ENCODE results near the gene NFKBIE.
"Not testable (repeated sequence)": the region's sequence is repeated elsewhere in the genome, so short reads cannot be mapped to it uniquely, and the experiment has no call there.

Gene NFKBIE

DNA sequence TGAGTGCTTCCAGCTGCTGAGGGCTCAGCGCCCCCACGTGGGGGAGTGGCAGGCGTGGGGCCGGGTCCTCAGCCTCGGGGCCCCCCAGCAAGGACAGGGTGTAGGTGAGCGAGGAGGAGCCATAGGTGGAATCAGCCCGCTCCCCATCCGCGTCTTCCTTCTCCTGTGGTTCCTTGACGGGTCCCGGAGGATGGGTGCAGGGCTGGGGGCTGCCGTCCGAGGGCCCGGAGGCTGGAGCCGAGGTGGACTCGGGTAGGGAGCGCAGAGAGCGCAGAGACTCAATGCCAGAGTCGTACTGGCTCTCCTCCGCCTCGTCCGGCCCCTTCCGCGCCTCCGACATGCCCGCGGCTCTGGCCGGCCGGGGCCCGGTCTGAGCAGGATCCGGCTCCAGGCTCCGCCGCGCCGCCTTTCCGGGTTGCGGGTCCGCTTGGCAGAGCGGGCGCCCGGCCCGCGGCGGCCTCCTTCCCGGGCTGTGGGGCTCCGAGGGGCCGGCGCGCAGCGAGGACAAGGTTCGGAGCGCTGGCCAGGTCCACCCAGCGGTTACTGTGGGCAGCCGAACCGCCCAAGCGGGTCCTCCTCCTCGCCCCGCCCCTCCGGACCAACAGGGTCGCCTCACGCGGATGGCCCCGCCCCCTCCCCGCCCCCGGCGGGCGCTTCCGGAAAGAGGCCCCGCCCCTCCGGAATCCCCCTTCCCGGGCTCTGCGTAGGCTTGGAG, at the start of gene NFKBIE:
NFKBIE (minus strand) TSS at position 545 of the 715 bp plus-strand sequence; CDS start at position 340, 205 bp downstream.
- DNase-seq (ENCODE audit: low read depth in 2 of 2), result peak; percentile 94 to 95

DNA sequence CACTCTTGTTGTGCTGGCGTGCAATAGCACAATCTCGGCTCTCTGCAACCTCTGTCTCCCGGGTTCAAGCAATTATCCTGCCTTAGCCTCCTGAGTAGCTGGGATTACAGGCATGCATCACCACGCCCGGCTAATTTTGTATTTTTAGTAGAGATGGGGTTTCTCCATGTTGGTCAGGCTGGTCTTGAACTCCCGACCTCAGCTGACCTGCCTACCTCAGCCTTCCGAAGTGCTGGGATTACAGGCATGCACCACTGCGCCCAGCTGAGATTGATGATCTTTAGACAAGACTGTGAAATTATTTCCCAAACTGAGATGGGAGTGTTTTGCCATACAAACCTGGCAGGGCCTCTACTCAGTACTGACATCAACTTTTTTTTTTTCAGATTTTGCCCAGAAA, 49.3 kb upstream of the NFKBIE start:
- DNase-seq (ENCODE audit: low read depth in 2 of 2), result not testable (repeated sequence)

DNA sequence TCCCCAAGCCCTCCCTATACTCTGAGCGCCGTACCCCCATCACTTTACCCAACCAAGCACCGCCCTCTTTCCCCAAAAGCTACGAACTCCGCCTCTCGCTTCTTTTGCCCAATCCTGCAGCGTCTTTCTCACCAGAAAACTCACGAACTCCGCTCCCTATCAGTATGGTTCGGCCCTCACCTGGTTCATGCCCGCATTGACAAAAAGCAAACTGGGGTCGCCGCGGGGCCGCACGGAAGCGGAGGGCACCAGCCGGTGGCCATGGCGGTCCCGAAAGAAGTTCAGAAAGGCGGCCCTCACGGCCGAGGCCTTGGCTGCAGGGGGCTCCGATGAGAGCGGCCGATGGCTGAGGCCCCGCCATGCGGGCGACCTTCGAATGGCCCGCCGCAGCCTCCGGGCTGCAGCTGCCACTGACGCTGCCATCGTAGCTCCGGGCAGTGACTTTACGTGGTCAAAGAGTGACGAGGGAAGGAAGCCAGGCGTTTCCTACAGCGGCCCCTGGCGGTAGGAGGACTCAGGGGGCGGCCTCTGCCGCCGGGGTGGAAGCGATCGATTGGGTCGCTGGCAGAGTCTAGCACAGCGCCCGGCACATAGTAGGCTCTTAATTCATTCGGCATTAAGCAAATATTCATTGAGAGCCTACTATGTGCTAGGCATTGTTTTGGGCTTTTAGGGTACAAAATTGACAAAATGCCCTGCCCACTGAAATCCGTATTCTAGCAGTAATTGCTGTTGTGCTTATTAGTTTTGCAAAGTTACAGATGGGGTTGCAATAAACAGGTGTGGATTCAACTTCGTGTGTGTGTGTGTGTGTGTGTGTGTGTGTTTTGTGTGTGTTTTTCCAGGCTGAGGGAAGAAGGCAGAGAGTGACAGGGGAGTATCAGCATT, 47.8 kb upstream of the NFKBIE start, which contains the start of gene AARS2:
AARS2 (minus strand) TSS at position 447 of the 888 bp plus-strand sequence; CDS start at position 423, 24 bp downstream.
- peak; percentile 91 to 93 for DNase-seq (ENCODE audit: low read depth in 2 of 2)

- no peak for DNase-seq (ENCODE audit: low read depth in 2 of 2)
Observed at GRCh38 chr6:44311767-44312166, 46.4 kb upstream of the NFKBIE start.

GRCh38 chr6:44311304-44311703, 46.0 kb upstream of the NFKBIE start:
- DNase-seq (ENCODE audit: low read depth in 2 of 2), result no peak

GRCh38 chr6:44310241-44310640, 44.9 kb upstream of the NFKBIE start:
- DNase-seq (ENCODE audit: low read depth in 2 of 2), result no peak

DNA sequence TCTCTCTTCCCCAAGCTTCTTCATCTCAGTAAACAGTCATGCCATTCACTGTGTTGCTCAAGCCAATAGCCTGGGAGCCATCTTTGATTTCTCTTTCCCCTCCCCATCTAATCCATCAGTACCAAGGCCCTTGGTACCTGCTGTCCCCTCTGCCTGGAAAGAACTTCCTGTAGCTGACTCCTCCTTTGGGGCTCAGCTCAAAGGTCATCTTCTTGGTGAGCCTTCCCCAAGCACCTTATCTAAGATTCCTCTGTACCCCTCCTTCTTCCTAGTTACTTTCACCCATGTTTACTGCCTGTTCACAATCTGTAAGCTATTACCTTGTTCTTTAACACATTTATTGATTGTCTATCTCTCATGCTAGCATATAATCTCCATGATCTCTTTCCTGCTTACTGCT, 44.3 kb upstream of the NFKBIE start:
- no peak for DNase-seq (ENCODE audit: low read depth in 2 of 2)

DNA sequence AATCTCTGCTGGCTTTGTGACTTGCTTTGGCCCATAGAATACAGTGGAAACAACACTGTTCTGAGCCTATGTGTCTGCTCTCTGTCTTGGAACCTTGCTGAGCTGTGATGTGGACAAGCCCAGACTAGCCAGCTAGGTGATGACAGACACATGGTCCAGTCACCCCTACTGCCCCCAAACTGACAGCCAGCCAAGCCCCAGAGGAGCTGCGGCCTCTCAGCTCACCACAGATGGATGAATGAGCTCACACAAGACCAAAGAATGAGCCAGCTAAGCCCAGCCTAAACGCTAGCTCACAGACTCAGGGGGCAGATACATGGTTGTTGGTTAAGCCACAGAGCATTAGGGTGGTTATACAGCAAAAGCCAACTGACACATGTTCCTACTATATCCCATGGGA, 43.7 kb upstream of the NFKBIE start:
- DNase-seq (ENCODE audit: low read depth in 2 of 2), result no peak

DNA sequence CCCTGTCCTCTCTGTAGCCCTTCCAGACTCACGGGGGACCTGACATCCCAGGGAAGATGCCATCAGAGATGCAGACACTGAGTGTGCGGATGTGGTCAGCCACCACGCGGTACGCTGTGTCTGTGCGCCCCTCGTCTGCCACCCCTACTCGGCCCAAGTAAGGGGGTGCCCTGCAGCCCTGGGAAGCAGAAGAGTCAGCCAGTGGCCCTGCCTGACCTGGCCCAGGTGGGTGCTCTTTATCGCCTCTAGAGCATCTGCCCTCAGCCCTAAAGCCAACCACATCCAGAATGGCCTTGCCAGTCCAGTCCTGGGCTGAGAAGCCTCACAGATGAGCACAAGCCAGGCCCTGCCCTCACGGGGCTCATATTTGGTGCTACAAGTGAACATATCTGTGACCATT, 41.9 kb upstream of the NFKBIE start:
- DNase-seq (ENCODE audit: low read depth in 2 of 2), result no peak

GRCh38 chr6:44306710-44307109, 41.4 kb upstream of the NFKBIE start:
- no peak for DNase-seq (ENCODE audit: low read depth in 2 of 2)

- DNase-seq (ENCODE audit: low read depth in 2 of 2), result no peak
Observed at GRCh38 chr6:44305200-44305725, 39.9 kb upstream of the NFKBIE start.

DNA sequence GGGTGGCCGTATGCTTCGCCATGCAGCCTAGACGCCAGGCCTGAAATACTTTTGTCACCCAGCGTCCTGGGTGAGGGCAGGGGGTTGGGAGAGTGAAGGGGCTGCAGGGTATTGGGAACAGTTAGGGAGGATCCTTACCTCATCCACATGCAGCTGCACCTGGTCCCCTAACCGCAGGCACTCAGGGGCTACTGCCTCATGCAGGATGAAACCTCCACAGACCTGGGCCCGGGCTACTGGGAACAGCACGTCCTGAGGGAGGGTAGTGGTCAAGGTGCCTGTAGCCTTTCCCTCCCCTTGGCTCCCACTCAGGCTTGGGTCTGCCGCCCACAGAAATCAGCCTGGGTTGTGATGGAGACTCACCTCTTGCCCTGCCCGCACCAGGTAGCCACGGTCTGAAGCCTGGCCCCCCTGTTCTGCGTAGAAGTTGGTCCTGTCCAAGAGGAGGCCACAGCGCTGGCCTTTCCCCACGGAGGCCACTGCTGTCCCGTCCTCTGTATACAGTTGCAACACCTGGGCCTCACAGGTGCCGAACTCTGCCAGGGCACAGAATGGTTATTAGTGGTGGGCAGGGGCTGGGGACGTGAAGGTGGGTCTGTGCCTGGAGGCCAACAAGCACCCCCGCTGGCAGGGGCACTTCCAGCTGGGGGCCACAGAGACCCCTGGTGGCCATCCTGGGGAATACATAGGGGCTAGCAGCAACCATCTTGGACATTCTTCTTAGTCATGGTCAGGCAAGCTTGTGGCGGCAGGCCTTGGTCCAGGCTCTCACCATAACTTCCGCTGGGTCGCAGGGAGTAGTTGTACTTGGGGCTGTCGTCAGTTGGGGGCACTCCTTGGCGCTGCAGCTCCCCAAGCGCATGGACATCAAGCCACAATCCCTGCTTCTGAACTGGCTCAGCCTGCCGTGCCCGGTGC, 39.2 kb upstream of the NFKBIE start:
- DNase-seq (ENCODE audit: low read depth in 2 of 2), result peak in 1 of 2 donors; percentile 16

DNA sequence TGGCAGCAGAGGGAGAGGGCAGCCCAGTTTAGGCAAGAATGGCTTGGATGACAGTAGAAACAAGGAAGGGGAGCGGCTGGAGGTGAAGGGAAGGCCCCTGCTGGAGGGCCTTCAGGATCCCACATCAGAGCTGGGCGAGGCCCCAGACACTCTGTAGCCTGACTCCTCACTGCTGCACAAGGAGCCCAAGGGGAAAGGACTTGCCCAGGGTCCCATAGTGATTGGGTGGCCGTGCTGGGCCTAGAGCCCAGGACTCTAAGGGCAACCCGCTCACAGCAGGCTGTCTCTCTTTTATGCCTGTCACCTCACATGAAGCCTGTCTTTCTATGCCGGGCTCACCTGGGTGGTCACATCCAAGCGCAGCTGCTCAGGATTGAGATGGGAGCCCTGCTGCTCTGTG, 38.5 kb upstream of the NFKBIE start:
- DNase-seq (ENCODE audit: low read depth in 2 of 2), result no peak

DNA sequence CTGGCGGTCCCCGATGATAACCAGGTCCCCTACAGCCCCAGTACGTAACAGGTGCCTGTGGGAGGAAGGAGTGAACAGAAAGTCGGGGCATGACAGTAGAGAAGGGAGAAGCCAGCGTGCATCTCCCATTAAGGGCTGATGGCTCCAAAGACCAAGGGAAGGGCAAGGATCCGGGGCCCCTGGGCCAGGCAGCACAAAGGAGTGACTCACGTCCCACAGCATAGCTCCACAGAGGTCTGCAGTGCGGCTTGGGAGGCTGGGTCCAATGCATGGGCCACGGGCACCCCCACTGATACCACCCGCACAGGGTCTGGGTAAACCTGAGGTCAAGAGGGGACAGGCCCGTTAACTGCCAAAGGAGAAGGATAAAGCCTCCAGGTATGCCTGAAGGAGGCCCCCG, 37.5 kb upstream of the NFKBIE start:
- no peak for DNase-seq (ENCODE audit: low read depth in 2 of 2)

DNA sequence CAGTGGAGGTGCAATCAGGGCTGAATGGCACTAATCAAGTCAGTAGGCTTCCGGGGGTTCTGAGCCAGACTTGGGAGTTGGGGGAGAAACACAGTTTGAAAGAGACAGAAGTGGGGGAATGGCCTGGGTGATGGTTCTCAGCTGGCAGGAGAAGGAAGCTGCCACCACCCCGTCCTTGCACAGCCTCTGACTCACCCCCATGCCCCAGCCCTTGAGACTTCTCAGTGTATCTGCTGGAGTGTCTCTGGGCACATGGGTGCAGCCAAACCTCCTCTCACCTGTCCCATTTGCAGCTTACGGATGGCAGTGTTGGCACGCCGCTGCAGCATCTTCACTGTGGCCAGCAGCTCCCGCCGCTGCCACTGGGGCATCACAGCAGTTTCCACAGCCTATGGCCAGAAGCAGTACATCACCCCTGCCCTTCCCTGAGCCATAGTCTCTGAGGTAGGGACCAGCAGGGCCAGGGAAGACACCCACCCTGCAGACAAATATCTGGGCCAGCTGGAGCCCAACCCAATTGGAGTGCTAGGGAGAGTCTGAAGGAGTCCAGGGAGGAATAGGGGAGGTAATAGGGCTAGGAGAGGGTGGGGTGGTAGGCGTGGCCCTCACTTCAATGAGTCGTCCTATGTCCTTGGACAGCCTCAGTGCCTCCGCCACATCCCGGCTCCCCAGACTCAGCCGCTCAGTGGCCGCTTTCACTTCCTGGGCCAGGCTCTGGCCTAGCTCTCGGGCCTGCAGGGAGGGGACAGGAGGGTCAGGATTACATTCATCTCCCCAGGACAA, 36.6 kb upstream of the NFKBIE start:
- no peak for DNase-seq (ENCODE audit: low read depth in 2 of 2)

- no peak for DNase-seq (ENCODE audit: low read depth in 2 of 2)
Observed at GRCh38 chr6:44301106-44301505, 35.8 kb upstream of the NFKBIE start.

GRCh38 chr6:44300292-44300823, 35.0 kb upstream of the NFKBIE start:
- no peak for DNase-seq (ENCODE audit: low read depth in 2 of 2)

DNA sequence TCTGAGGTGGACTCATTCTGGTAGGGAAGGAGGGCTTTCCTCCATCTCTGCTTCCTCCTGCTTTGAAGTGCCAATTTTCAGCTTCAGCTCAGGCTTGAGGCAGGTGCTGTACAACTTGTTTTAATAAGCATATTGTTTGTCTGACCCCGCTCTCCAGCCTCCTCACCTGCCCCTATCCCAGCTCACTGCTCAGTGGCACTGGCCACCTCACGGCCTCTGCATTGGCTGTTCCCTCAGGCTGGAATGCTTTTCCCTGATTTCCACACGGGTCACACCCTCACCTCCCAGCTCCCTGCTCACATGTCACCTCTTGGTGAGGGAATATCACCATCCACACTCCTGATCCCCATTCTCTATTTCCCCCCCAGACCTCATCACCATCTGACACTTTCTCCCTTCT, 33.5 kb upstream of the NFKBIE start:
- DNase-seq (ENCODE audit: low read depth in 2 of 2), result no peak

DNA sequence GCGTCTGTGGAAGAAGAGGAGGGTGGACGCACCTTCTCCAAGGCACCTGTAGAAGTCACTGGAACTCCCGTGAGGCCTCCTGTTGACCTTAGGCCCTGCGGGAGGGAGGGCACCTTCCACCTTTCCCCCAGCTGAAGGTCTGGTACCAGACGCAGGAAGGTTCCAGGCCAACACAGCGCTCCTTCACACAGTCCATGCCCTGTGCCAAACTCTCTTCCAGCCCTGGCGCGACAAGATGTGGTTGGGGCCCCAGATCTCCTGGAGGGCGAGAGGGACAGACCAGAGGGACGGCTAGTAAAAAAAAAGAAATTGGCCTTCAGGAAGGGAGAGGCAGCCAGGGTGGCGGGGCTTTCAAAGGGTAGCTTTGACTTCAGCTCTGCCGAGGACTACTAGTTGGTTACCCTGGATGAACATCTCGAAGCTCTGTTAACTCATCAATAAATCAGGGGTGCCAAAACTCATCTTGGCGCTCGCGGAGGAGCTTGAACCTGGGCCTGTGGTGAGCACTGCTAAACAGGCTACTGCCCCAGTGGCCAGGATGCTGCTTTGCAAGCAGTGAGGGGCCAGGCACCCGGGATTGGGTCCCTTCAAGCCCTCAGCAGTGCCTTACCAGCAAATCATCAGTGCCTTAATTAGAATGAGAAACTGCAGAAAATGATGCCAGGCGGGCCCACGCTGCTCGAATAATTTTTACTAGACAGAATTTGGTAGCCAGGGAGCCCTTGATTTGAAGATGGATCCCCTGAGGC, 32.9 kb upstream of the NFKBIE start:
- no peak for DNase-seq (ENCODE audit: low read depth in 2 of 2)
